ENCODE data around the gene KIF26A.

Gene KIF26A

DNA sequence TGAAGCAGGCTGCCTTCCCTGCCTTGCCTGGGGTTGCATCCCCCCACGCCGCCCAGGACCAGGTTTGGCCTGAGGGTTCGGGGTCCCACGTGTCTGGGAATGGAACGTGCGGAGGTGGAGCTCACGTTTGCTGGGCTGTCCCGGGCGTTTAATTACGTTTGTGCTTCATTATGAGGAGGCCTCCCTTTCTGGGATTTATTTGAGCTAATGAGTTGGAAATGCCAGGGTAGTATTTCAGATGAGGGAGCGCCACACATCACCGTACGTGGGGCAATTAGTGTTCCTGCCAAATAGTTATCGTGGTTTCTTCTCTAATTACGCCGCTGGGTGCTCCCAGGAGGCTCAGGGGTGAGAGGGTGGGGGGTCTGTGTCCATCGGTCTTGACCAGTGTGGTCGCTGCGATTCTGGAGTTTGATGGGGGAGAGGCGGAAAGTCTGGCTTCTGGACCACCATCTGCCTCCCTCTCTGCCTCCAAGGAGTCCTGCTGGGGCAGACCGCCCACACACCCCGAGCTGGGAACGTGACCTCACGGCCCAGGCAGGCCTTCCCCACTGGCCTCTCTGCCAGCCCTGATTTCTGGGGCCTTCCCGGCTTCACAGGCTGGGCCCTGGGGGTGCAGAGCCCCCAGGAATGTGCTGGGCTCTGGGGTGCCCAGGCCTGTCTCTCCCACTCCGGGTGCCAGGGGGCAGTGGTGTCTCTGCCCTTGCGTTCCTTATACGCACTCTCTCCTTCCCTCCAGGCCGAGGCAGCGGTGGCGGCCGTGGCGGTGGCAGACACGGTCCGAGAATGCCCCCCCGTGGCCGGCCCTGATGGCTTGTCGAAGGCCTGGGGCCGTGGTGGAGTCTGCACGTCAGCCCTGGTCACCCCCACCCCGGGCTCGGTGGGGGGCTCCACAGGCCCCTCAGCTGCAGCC lies 18.9 kb downstream of the KIF26A start:
- DNase-seq (ENCODE audit: low read depth in 2 of 2): no peak

DNA sequence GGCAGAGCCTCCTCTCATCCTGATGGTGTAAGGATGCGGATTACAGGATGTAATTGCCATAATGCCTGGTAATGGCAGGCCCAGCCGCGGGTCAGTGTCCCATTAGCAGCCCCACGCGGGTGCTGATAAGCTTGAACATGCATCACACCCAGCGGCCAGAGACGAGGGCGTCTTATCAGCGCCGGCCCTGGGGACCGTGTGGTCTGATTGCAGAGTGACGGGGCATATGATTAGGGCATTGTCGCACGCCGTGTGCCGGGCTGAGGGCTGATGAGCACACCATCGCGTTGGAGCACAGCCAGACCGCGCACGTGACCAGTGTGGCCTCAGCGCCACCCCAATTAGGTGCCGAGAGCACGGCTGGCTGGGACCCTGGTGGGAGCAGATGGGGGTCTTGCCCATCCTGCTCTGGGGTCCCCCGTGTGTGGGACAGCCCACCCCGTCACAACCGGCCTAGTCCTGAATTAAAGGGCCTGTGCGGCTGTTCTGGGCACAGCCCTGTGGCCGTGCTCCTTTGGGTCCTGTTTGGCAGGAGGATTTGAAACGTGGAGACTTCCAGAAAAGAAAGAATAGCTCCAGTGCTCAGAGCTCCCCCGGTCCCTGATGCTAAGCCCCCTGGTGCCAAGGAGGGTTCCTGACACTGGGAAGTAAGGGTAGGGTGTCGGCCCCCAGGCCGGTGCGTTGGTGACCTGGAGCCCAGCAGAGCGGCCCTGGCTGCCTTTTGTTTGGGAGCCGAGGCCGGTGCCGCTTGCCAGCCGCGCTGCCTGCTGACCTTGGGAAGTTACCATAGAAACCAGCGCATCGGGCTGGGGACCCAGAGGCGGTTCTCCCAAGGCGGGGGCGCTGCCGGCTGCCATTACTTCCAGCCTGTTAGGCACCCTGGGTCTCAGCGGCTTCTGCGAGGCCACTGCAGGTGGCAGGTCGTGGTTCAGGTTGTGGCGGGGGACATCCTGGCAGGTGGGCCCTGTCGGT lies 20.7 kb downstream of the KIF26A start:
- DNase-seq (ENCODE audit: low read depth in 2 of 2): no peak

DNA sequence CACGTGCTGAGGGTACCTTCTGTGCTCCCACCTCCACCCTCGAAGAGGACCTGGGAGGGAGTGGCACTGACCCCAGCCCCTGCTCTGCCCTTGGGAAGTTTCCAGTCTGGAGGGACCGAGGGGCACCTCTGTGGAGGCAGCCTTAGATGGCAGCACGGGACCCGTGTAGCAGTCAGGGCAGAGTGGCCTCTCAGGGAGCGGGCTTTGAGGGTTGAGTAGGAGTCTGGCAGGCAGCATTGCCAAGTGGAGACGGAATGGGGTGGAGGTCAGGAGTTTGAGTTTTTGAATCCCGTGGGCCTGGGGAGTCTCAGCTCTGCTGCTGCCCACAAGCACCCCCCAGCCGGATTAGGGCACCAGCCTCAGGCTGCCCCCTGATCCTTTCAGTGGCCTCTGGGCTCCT lies 21.6 kb downstream of the KIF26A start:
- no peak for DNase-seq (ENCODE audit: low read depth in 2 of 2)

- DNase-seq (ENCODE audit: low read depth in 2 of 2): no peak
Observed at GRCh38 chr14:104161602-104162367, 23.4 kb downstream of the KIF26A start.

- DNase-seq (ENCODE audit: low read depth in 2 of 2): no peak
Observed at GRCh38 chr14:104162495-104162894, 24.1 kb downstream of the KIF26A start.

DNA sequence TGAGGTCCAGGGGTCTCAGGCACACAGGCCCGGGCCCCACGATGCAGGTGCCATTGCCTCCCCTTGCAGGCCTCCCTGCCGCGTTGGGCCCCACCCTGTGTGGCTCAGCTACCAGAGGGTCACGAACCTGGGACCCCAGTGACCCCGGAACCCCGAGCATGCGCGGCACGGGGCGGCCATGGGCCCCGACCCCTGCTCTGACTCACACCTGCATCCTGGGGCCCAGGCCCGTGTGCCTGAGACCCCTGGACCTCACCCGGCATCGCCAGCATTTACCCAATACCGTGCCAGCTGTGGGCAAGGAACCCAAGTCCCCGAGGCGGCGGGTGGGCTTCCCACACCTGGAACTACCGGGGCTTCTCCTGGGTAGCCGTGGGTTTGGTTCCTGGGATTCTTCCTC lies 25.2 kb downstream of the KIF26A start:
- DNase-seq (ENCODE audit: low read depth in 2 of 2): no peak

- no peak for DNase-seq (ENCODE audit: low read depth in 2 of 2)
Observed at GRCh38 chr14:104164041-104164440, 25.7 kb downstream of the KIF26A start.

GRCh38 chr14:104164512-104164911 lies 26.1 kb downstream of the KIF26A start:
- DNase-seq (ENCODE audit: low read depth in 2 of 2): no peak

- no peak for DNase-seq (ENCODE audit: low read depth in 2 of 2)
Observed at GRCh38 chr14:104166698-104167097, 28.3 kb downstream of the KIF26A start.

DNA sequence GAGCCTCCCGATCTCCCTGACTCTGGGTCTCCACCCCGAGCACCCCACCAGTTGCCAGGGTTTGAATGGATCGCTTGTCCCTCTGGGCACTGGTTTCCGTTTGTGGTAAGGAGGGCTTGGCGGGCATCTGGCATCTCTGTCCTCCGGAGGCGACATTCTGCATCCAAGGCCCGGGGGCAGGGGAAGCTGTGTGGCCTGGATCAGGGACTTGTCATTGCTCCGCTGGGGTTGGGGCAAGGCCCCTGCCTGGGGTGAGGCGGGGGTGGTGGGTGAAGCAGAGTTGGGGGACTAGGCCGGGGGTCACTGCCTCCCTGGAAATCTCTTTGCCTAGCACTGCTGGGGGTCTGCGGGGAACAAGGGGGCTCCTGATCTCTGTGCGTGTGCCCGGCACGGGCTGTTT lies 30.2 kb downstream of the KIF26A start:
- no peak for DNase-seq (ENCODE audit: low read depth in 2 of 2)

DNA sequence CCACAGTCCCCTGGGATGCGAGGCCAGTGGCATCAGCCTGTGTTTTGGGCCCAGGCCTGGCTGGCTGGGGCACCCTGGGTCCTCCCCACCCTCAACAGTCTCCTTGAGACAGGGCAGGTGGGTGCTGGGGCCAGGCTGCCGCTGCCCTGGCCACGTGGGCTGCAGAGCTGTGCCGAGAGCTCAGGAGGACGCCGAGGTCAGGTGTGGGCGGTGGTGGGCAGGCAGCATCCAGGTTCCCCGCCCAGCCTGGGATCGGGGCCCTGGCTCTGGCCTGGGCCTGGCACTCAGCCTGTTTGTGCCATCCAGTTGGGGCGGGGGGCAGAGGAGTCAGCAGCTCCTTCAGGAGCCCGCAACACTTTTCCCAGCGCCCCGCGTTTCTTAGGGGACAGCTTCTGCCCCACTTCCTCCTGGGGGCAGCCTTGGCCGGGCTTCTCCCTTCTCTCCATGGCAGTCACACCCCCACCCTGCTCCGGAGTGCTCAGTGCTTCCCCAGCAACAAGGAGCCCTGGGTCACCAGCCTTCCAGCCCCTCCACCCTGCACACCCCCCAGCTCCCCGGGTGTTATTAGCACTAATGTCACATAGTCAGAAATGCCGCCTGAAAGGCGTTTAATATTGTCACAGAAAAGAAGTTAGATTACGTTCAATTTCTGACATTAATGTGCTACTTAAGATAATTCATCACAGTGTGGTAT lies 30.8 kb downstream of the KIF26A start:
- no peak for DNase-seq (ENCODE audit: low read depth in 2 of 2)

DNA sequence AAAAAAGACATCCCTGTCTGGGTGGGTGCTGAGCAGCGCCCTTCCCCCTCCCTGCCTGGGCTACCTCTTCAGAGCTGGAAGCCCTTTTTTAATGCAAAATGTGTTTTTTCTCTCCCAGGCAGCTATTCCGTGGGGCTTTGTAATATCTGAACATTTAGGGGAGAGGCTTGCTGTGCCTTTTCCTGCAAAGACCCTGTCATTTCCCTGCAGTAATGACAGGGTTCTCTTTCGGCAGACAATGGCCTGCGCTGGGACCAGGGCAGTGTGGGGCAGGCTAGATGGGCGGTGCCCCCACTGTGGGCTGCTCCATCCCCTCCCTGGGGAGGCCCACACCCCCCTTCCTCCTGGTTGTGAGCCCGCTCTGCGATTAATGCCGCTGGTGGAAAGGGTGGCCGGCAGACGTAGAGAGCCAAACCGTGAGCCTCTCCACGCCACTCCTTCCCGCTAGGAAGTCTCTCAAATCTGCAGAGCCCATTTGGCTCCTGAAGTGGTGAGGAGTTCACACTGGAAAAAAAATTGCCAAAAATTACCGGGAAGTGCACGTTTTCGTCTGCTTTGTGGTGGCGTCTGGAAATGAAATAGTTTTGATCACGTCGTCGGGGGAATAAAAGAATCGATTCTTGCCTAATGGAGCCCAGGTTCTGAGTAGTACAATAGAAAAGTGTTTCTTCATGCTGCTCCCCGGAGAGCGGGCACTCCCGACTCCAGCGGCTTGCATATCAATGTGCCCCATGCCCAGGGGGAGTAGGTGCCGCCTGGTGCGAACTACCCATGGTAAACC lies 31.5 kb downstream of the KIF26A start:
- DNase-seq (ENCODE audit: low read depth in 2 of 2): no peak

DNA sequence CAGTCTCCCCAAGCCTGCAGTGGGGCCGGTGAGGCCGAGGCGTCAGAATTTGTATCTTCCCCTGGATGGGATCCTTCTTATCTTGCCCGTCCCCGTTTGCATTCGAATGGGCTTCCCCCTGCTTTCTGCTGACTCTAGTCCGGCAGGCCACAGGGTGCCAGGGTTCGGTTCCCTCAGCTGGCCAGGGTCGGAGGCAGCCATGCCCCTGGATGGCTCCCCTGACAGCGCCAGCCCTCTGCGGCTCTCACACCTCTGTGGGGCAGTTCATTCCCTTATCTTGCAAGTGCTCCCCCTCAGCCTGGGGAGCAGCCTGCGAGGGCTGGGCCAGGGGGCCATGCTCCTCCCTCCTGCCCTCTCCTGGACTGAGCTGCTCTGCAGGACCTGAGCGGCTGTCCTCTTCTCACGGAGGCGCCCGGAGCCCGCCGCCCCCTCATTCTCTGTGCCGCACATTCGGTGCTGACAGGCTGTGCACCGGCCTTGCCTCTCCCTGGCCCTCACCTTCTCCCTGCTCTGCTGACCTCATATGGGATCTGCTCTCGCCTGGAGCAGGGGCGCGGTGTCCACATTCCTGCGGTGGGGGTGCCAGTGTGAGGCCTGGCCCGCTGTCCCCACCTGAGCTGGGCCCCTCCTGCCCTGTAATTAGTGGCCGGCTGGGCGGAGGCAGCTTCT lies 32.8 kb downstream of the KIF26A start:
- DNase-seq (ENCODE audit: low read depth in 2 of 2): no peak

DNA sequence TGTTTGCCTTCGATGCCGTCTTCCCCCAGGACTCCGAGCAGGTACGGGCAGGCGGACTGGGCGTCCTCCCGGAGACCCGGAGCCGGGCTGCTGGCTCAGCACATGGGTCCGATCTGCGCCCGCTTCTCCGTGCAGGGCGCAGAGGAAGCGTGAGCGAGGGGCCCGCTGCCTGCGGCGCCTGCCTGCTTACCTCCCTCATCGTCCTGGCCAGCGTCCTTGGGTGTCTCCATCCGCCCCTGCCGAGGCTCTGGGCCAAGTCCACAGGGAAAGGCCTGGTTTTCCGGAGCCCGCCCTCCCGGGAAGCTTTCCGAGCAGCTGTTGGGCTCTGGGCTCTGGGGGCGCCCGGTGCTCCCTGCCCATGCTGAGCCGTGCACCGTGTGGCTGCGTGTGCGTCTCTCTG lies 33.5 kb downstream of the KIF26A start:
- no peak for DNase-seq (ENCODE audit: low read depth in 2 of 2)

- DNase-seq (ENCODE audit: low read depth in 2 of 2): no peak
Observed at GRCh38 chr14:104172349-104172748, 34.0 kb downstream of the KIF26A start.

GRCh38 chr14:104172880-104173279 lies 34.5 kb downstream of the KIF26A start:
- DNase-seq (ENCODE audit: low read depth in 2 of 2): no peak

DNA sequence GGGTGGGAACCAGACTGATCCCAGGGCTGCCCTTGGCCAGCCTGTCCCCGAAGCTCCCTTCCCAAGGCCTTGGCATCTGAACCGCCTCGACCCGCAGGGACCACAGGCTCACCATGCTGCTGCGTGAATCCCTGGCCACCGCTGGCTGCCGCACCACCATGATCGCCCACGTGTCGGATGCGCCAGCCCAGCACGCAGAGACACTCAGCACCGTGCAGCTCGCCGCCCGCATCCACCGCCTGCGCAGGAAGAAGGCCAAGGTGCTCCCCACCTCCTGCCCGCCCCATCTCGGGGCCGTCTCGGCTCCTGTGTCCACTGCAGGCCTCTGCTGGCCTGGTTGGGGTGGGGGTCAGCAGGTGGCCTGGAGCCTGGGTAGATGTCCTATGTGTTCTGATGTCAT lies 35.7 kb downstream of the KIF26A start:
- DNase-seq (ENCODE audit: low read depth in 2 of 2): no peak

- DNase-seq (ENCODE audit: low read depth in 2 of 2): no peak
Observed at GRCh38 chr14:104175041-104175440, 36.7 kb downstream of the KIF26A start.

DNA sequence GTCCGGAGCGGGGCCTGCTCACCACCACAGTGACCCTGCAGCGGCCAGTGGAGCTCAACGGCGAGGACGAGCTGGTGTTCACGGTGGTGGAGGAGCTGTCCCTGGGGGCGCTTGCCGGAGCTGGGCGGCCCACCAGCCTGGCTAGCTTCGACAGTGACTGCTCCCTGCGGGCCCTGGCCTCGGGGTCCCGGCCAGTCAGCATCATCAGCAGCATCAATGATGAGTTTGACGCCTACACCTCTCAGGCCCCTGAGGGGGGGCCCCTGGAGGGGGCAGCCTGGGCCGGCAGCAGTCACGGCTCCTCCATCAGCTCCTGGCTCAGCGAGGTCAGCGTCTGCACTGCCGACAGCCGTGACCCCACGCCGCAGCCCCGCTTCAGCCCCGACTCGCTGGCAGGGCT lies 37.4 kb downstream of the KIF26A start:
- no peak for DNase-seq (ENCODE audit: low read depth in 2 of 2)

- no peak for DNase-seq (ENCODE audit: low read depth in 2 of 2)
Observed at GRCh38 chr14:104176611-104177010, 38.2 kb downstream of the KIF26A start.

All from stimulated activated CD8-positive, alpha-beta memory T cell treated with anti-CD3 and anti-CD28 coated beads, Interleukin-2, amount 100 ng/mL, for 1 hour (primary cell).